Parietal lobe (tissue), 2 donors: ENCODE data around the gene PPRC1. TPM values are rescaled to one million over a fixed set of nuclear protein-coding genes. Genes with fewer than 3 reads are reported as not detected.

Source experiments
- small RNA-seq: library from RNA; depleted of rRNA; stranded (forward); fragments of <200 nt; gene quantifications from one replicate; pipeline ENCODE3, GENCODE V24; 2014; ENCODE audit warnings: low replicate concordance
- total RNA-seq: library from RNA; depleted of rRNA; stranded (reverse); fragments of >200 nt; gene quantifications from one replicate; pipeline ENCODE4 v1.2.3, GENCODE V29; 2014

PPRC1 gene, protein sequence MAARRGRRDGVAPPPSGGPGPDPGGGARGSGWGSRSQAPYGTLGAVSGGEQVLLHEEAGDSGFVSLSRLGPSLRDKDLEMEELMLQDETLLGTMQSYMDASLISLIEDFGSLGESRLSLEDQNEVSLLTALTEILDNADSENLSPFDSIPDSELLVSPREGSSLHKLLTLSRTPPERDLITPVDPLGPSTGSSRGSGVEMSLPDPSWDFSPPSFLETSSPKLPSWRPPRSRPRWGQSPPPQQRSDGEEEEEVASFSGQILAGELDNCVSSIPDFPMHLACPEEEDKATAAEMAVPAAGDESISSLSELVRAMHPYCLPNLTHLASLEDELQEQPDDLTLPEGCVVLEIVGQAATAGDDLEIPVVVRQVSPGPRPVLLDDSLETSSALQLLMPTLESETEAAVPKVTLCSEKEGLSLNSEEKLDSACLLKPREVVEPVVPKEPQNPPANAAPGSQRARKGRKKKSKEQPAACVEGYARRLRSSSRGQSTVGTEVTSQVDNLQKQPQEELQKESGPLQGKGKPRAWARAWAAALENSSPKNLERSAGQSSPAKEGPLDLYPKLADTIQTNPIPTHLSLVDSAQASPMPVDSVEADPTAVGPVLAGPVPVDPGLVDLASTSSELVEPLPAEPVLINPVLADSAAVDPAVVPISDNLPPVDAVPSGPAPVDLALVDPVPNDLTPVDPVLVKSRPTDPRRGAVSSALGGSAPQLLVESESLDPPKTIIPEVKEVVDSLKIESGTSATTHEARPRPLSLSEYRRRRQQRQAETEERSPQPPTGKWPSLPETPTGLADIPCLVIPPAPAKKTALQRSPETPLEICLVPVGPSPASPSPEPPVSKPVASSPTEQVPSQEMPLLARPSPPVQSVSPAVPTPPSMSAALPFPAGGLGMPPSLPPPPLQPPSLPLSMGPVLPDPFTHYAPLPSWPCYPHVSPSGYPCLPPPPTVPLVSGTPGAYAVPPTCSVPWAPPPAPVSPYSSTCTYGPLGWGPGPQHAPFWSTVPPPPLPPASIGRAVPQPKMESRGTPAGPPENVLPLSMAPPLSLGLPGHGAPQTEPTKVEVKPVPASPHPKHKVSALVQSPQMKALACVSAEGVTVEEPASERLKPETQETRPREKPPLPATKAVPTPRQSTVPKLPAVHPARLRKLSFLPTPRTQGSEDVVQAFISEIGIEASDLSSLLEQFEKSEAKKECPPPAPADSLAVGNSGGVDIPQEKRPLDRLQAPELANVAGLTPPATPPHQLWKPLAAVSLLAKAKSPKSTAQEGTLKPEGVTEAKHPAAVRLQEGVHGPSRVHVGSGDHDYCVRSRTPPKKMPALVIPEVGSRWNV (N-terminal part only)
- 21.6 TPM for total RNA-seq

GRCh38 chr10:102132563-102133372 is at the start of gene PPRC1:
PPRC1 (plus strand) TSS chr10:102133040; CDS start chr10:102133069, 29 bp downstream.

DNA sequence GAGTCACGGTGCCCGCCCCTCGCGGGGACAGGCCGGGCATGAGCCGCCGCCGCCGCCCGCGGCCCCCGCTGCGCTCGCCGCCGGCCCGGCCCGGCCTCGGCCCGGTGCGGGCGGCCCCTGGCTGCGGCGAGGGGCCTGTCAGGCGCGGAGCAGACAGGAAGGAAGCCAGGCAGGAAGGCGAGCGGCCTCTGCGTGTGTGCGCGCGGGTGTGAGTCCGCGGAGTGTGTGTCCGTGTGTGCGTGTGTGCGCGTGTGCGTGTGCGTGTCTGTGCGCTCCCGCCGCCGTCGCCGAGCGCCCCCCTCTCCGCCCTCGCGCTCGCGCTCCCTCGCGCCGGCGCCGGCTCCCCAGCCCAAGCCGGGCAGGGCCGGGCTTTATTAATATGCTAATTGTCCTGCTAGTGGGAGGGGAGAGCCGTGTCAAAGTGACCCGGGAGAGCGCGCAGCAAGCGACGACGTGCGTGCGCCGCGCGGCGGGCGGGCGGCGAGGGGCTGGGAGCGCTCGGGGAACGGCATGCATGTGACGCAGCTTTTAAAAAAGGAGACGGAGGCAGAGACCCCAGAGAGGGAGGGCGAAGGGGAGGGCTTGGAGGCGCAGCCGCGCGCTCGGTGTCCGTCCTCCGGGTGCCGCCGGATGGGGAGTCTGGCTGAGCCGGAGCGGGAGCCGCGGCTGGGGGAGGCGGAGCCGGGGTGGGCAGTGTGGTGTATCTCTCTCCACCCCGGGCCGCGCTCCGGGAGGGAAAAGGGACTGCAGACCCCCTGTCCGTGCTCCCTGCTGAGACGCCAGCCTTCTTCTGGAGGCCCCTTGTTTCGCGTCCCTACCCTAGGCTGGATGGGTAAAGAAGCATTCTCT is 12.5 kb upstream of the PPRC1 start, which contains the start of gene LDB1:
Gene LDB1, minus strand, starts transcription at position 227 of the 849 bp plus-strand sequence. CDS start 258 bp downstream, outside the sequence.

DNA sequence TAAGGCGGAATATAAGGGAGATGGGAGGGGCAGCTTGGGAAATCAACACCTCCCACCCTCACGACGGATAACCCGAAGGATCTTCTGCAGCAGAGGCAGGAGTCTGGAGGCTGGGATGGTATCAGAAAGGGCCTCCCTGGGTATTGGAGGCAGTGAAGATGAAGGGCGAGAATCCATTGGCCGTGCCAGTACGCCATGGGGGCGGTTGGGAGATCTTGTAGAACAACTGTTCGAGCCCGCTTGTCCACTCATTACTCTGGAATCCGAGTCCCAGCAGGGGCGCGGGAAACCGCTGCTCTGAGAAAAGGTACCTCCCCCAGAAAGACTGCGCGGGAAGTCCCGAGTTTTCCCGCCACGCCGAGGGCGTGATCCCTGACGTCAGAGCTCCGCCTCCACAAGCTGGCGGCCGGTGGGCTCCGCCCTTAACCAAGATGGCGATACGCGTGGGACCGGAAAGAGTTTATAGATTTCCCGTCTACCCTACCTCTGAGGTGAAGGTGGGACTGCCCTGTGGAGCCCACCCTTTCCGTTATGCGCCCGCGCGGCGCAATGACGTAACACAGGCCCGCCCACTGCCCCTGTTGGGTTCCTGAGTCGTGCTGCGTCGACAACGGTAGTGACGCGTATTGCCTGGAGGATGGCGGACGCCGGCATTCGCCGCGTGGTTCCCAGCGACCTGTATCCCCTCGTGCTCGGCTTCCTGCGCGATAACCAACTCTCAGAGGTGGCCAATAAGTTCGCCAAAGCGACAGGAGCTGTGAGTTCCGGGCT is 19.1 kb downstream of the PPRC1 start, which contains the start of gene NOLC1:
Gene NOLC1, plus strand, starts transcription at position 616 of the 771 bp plus-strand sequence. Its CDS starts 22 bp downstream, at position 638.

Small RNA genes lying within 50 kb of the gene (small RNA-seq; reads per million reads assigned to genes)
- gene AL500527.1, result not detected
- not detected for gene AL500527.2

Other genes with a start within 250 kb of the PPRC1 start
- gene ARMH3, start 76.9 kb upstream of the PPRC1 start, total RNA-seq, result 27.5 TPM
- gene HPS6, start 67.7 kb upstream of the PPRC1 start, total RNA-seq, result 15.0 TPM
- gene LDB1, start 12.7 kb upstream of the PPRC1 start, total RNA-seq, result 103 TPM
- 32.6 TPM for gene NOLC1, start 19.3 kb downstream of the PPRC1 start, total RNA-seq
- not detected for gene ELOVL3, start 93.3 kb downstream of the PPRC1 start, total RNA-seq
- gene PITX3, start 108.5 kb downstream of the PPRC1 start, total RNA-seq, result not detected
- gene GBF1, start 112.5 kb downstream of the PPRC1 start, total RNA-seq, result 35.4 TPM